Measurements from ENCODE around the gene TRIO. TPM values are rescaled to one million over a fixed set of nuclear protein-coding genes. Genes with fewer than 3 reads are reported as not detected.

TRIO gene
- polyA plus RNA-seq, 1 of the 3 experiments (the other 2 are of a cell fraction), result 229 TPM

DNA sequence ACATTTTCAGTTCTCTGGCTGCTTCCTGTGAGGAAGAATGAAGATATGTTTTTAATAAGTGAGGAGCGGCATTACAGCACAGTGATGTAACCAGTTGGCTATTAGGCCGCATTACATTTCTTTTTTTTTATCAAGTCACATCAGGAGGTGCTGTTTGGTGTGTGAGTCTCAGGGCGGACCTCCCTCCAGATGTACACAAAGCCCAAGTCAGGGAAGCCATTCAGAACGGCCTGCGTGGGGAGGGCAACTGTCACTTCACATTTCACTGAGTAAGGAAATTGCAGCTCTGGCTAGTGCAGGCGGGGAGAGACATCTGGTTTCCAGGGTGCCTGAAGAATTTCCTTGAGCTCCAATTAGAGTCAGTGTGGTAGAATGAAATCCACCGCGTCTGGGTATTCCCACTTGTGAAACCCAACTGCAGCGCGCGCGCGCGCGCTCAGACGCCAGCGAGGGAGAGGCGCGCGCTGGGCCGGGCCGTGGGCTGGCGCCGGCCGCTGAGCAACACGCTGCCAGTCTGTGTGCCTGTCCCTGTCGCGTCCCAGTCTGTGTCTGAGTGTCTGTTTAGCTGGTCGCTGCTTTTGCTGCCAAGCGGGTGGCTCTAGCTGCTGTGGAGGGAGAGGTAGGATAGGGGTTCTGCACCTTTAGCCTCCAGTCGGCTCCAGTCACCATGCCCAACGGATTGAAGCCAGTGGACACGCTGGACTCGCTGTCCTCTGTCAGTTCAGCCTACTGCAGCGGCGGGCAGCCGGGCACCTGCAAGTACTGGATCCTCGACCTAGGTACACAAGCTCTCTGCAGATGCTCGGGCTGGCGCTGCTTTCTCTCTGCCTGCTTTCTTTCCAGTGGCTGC is 297.7 kb downstream of the TRIO start (continued):
- TF ChIP-seq USF2 (IDR thresholded peaks at IDR 0.05; ENCODE audit: borderline replicate concordance, low read depth, low read length), result no peak
- TF ChIP-seq EZH2phosphoT487 (IDR thresholded peaks at IDR 0.05; ENCODE audit: borderline replicate concordance, low read depth), result no peak
- TF ChIP-seq, protein P1, sequence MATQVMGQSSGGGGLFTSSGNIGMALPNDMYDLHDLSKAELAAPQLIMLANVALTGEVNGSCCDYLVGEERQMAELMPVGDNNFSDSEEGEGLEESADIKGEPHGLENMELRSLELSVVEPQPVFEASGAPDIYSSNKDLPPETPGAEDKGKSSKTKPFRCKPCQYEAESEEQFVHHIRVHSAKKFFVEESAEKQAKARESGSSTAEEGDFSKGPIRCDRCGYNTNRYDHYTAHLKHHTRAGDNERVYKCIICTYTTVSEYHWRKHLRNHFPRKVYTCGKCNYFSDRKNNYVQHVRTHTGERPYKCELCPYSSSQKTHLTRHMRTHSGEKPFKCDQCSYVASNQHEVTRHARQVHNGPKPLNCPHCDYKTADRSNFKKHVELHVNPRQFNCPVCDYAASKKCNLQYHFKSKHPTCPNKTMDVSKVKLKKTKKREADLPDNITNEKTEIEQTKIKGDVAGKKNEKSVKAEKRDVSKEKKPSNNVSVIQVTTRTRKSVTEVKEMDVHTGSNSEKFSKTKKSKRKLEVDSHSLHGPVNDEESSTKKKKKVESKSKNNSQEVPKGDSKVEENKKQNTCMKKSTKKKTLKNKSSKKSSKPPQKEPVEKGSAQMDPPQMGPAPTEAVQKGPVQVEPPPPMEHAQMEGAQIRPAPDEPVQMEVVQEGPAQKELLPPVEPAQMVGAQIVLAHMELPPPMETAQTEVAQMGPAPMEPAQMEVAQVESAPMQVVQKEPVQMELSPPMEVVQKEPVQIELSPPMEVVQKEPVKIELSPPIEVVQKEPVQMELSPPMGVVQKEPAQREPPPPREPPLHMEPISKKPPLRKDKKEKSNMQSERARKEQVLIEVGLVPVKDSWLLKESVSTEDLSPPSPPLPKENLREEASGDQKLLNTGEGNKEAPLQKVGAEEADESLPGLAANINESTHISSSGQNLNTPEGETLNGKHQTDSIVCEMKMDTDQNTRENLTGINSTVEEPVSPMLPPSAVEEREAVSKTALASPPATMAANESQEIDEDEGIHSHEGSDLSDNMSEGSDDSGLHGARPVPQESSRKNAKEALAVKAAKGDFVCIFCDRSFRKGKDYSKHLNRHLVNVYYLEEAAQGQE (IDR thresholded peaks at IDR 0.05; ENCODE audit: low read depth, low read length), result peak; percentile 70; the same call in 1 of the 2 replicates
- TF ChIP-seq, protein P2, sequence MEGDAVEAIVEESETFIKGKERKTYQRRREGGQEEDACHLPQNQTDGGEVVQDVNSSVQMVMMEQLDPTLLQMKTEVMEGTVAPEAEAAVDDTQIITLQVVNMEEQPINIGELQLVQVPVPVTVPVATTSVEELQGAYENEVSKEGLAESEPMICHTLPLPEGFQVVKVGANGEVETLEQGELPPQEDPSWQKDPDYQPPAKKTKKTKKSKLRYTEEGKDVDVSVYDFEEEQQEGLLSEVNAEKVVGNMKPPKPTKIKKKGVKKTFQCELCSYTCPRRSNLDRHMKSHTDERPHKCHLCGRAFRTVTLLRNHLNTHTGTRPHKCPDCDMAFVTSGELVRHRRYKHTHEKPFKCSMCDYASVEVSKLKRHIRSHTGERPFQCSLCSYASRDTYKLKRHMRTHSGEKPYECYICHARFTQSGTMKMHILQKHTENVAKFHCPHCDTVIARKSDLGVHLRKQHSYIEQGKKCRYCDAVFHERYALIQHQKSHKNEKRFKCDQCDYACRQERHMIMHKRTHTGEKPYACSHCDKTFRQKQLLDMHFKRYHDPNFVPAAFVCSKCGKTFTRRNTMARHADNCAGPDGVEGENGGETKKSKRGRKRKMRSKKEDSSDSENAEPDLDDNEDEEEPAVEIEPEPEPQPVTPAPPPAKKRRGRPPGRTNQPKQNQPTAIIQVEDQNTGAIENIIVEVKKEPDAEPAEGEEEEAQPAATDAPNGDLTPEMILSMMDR (IDR thresholded peaks at IDR 0.05), result no peak
- no peak for TF ChIP-seq CHD2 (IDR thresholded peaks at IDR 0.05; ENCODE audit: low read length, partially characterized antibody)
- TF ChIP-seq TCF12 (IDR thresholded peaks at IDR 0.05), result peak; percentile 96
- peak; percentile 22; the same call in 1 of the 2 replicates for TF ChIP-seq GABPA (IDR thresholded peaks at IDR 0.05; ENCODE audit: low read depth)
- peak; percentile 53 for TF ChIP-seq TAF1 (IDR thresholded peaks at IDR 0.05; ENCODE audit: borderline replicate concordance, low read depth, low read length)
- TF ChIP-seq JUND (IDR thresholded peaks at IDR 0.05), result peak; percentile 82
- TF ChIP-seq RCOR1 (IDR thresholded peaks at IDR 0.05; ENCODE audit: low read length), result peak; percentile 94
- peak; percentile 79; the same call in 1 of the 2 replicates for TF ChIP-seq NFIC (IDR thresholded peaks at IDR 0.05; ENCODE audit: borderline replicate concordance)
- TF ChIP-seq, protein P3, sequence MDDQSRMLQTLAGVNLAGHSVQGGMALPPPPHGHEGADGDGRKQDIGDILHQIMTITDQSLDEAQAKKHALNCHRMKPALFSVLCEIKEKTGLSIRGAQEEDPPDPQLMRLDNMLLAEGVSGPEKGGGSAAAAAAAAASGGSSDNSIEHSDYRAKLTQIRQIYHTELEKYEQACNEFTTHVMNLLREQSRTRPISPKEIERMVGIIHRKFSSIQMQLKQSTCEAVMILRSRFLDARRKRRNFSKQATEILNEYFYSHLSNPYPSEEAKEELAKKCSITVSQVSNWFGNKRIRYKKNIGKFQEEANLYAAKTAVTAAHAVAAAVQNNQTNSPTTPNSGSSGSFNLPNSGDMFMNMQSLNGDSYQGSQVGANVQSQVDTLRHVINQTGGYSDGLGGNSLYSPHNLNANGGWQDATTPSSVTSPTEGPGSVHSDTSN (IDR thresholded peaks at IDR 0.05), result peak; percentile 93
